DOHH2 (cell line): ENCODE measurements around the gene NRROS.
A peak's percentile ranks its signal among the peaks of the same experiment; 100 is the strongest.

ENCODE experiments used
- H3F3A ChIP-seq: fragments of 200-600 bp; sonication (generic), shearing (Covaris generic); 2 replicates; pipeline ENCODE4 v1.6.0; 2016; ENCODE audit warnings: antibody characterized with exemption, mild to moderate bottlenecking; ENCODE audit not compliant: control insufficient read depth, insufficient read depth
- H3K27ac ChIP-seq: fragments of 200-600 bp; sonication (generic); 2 replicates; pipeline ENCODE4 v1.5.1; 2014; ENCODE audit warnings: low read depth, mild to moderate bottlenecking, low read length, moderate library complexity
- H3K27me3 ChIP-seq: fragments of 200-600 bp; sonication (generic); 2 replicates; pipeline ENCODE4 v1.6.1; 2014; ENCODE audit warnings: mild to moderate bottlenecking, low read length, mixed read lengths; ENCODE audit not compliant: control insufficient read depth
- H3K36me3 ChIP-seq: fragments of 200-600 bp; sonication (generic); 2 replicates; pipeline ENCODE4 v1.6.1; 2014; ENCODE audit warnings: mild to moderate bottlenecking, low read length, moderate library complexity, mixed read lengths; ENCODE audit not compliant: control insufficient read depth
- H3K4me1 ChIP-seq: fragments of 200-600 bp; sonication (generic); 2 replicates; pipeline ENCODE4 v1.6.1; 2014; ENCODE audit warnings: mild to moderate bottlenecking, low read length, mixed read lengths; ENCODE audit not compliant: control insufficient read depth
- H3K4me2 ChIP-seq: fragments of 200-600 bp; sonication (generic); 2 replicates; pipeline ENCODE4 v1.6.0; 2014; ENCODE audit warnings: mild to moderate bottlenecking, low read length, moderate library complexity
- H3K4me3 ChIP-seq: fragments of 200-600 bp; sonication (generic); 2 replicates; pipeline ENCODE4 v1.5.1; 2014; ENCODE audit warnings: mild to moderate bottlenecking, low read length, mixed read lengths
- H3K79me2 ChIP-seq: fragments of 200-600 bp; sonication (generic); 2 replicates; pipeline ENCODE4 v1.6.1; 2014; ENCODE audit warnings: mild to moderate bottlenecking, low read length, mixed read lengths; ENCODE audit not compliant: control insufficient read depth
- H3K9me2 ChIP-seq: fragments of 200-600 bp; sonication (generic); replicated peaks from 2 replicates; pipeline ENCODE4 v1.6.1; 2014; ENCODE audit warnings: mild to moderate bottlenecking, low read length, mixed read lengths; ENCODE audit not compliant: control insufficient read depth
- H3K9me3 ChIP-seq: fragments of 200-600 bp; sonication (generic); 2 replicates; pipeline ENCODE4 v1.6.1; 2014; ENCODE audit warnings: antibody characterized with exemption, low read length, mixed read lengths; ENCODE audit not compliant: control insufficient read depth, insufficient read depth
- H4K20me1 ChIP-seq: fragments of 200-600 bp; sonication (generic); 2 replicates; pipeline ENCODE4 v1.6.0; 2014; ENCODE audit warnings: low read depth, mild to moderate bottlenecking, antibody characterized with exemption, low read length, moderate library complexity; ENCODE audit not compliant: control insufficient read depth, insufficient read depth
- CTCF ChIP-seq: fragments of 200-600 bp; sonication (generic); IDR thresholded peaks from one replicate; pipeline ENCODE4 v1.5.1; 2014; ENCODE audit warnings: antibody characterized with exemption, mild to moderate bottlenecking, low read depth, low read length; ENCODE audit not compliant: poor library complexity, severe bottlenecking
- EZH2phosphoT487 ChIP-seq: fragments of 200-600 bp; sonication (generic); IDR thresholded peaks from 2 replicates; pipeline ENCODE4 v1.6.1; 2017; ENCODE audit warnings: borderline replicate concordance, mild to moderate bottlenecking, antibody characterized with exemption, low read length, moderate library complexity, mixed read lengths

Gene NRROS

GRCh38 chr3:196633555-196634151 lies 5.8 kb upstream of the NRROS start:
- Histone ChIP-seq H3K27ac (no peak overlapping the region), H3K4me2 (peak overlapping the region; percentile 81), H3K79me2 (no peaks in the 10 kb centered on the region), H4K20me1 (no peaks in the 10 kb centered on the region), H3K9me3 (no peaks in the 10 kb centered on the region), H3F3A (peaks cover 7% of the 10 kb centered on the region), H3K4me1 (peaks cover 31% of the 10 kb centered on the region), H3K27me3 (peaks cover 37% of the 10 kb centered on the region), H3K9me2 (no peaks in the 10 kb centered on the region), H3K4me3 (peak overlapping the region; percentile 84; the same call in 1 of the 2 replicates), H3K36me3 (no peaks in the 10 kb centered on the region)
- TF ChIP-seq CTCF: no peak
- TF ChIP-seq EZH2phosphoT487: no peak

- Histone ChIP-seq H4K20me1 (no peaks in the 10 kb centered on the region), H3K9me3 (no peaks in the 10 kb centered on the region), H3F3A (peaks cover 7% of the 10 kb centered on the region), H3K79me2 (no peaks in the 10 kb centered on the region), H3K36me3 (no peaks in the 10 kb centered on the region), H3K27ac (no peak overlapping the region), H3K4me2 (peak overlapping the region; percentile 39), H3K9me2 (no peaks in the 10 kb centered on the region), H3K27me3 (peaks cover 43% of the 10 kb centered on the region), H3K4me1 (peaks cover 36% of the 10 kb centered on the region), H3K4me3 (0 out of 2 replicates have a peak overlapping the region, but pooled peaks have one; percentile 9)
- TF ChIP-seq CTCF: no peak
- TF ChIP-seq EZH2phosphoT487: no peak
Observed at GRCh38 chr3:196634224-196634623, 5.3 kb upstream of the NRROS start.

GRCh38 chr3:196634829-196635228 lies 4.7 kb upstream of the NRROS start:
- Histone ChIP-seq H3K27ac (no peak overlapping the region), H3K79me2 (no peaks in the 10 kb centered on the region), H3K4me1 (peaks cover 42% of the 10 kb centered on the region), H3K4me3 (no peak overlapping the region), H3K9me2 (no peaks in the 10 kb centered on the region), H4K20me1 (no peaks in the 10 kb centered on the region), H3K36me3 (no peaks in the 10 kb centered on the region), H3K9me3 (no peaks in the 10 kb centered on the region), H3K27me3 (peaks cover 48% of the 10 kb centered on the region), H3K4me2 (no peak overlapping the region), H3F3A (peaks cover 7% of the 10 kb centered on the region)
- TF ChIP-seq EZH2phosphoT487 (no peak), CTCF (no peak)
